B cell (primary cell): ENCODE results near the gene SH3BP2. TPM values are rescaled to one million over a fixed set of nuclear protein-coding genes. Genes with fewer than 3 reads are reported as not detected.

Experiments used
- ATAC-seq: fragments of 200-7000 bp; cut with Tn5 transposase; one replicate; pipeline ENCODE4 v1.10.0; 2021; ENCODE audit warnings: low read depth, mild to moderate bottlenecking, moderate number of reproducible peaks, moderate library complexity
- CTCF ChIA-PET: fragments of 350-600 bp; sonication (Branson Sonifier 250); formaldehyde crosslinking; loops from one replicate; lab custom pipeline; 2021; ENCODE audit warnings: antibody characterized with exemption, inconsistent platforms; lab: Charles Lee
- POLR2A ChIA-PET: fragments of 350-600 bp; sonication (Branson Sonifier 250); formaldehyde crosslinking; loops from one replicate; lab custom pipeline; 2021; ENCODE audit warnings: antibody characterized with exemption; lab: Charles Lee
- DNase-seq: peaks from one replicate; pipeline ENCODE4 v3.0.0; 2013
- H2AFZ ChIP-seq: 2 replicates; pipeline ENCODE4 v1.6.1; 2012; ENCODE audit warnings: mild to moderate bottlenecking, low read depth, low read length; ENCODE audit not compliant: insufficient read depth, poor library complexity, severe bottlenecking
- H3K27ac ChIP-seq, 2 donors: 1 replicate in 1 of 2; 2 replicates in 1 of 2; pipeline ENCODE4 v1.5.1; 2012 to 2013; ENCODE audit warnings: low read length in 2 of 2, mild to moderate bottlenecking in 2 of 2, moderate library complexity in 1 of 2
- H3K27me3 ChIP-seq, 4 experiments: fragments of 200-600 bp in 1 of 4; sonication (generic) in 1 of 4; replicated peaks in 1 of 4; 1 replicate in 2 of 4; 2 replicates in 2 of 4; pipeline versions ENCODE4 v1.6.1 to v1.7.0; 2013 to 2016; ENCODE audit warnings: low read length in 3 of 4, mild to moderate bottlenecking in 2 of 4, mixed read lengths in 1 of 4, moderate library complexity in 1 of 4; ENCODE audit not compliant: insufficient read depth in 4 of 4, control insufficient read depth in 3 of 4; ENCODE audit errors: control extremely low read depth in 1 of 4
- H3K36me3 ChIP-seq, 2 experiments: replicated peaks in 1 of 2; 1 replicate in 1 of 2; 2 replicates in 1 of 2; pipeline versions ENCODE4 v1.6.1 to v1.7.1; 2013; ENCODE audit warnings: low read length in 1 of 2; ENCODE audit not compliant: insufficient read depth in 2 of 2, control insufficient read depth in 1 of 2; ENCODE audit errors: control extremely low read depth in 1 of 2, extremely low read depth in 1 of 2
- H3K4me1 ChIP-seq, 2 donors: fragments of 200-600 bp in 1 of 2; sonication (generic) in 1 of 2; 1 replicate in 1 of 2; 2 replicates in 1 of 2; pipeline versions ENCODE4 v1.5.1 to v1.6.1; 2013 to 2017; ENCODE audit warnings: low read length in 2 of 2; ENCODE audit not compliant: control insufficient read depth in 2 of 2, insufficient read depth in 2 of 2
- H3K4me2 ChIP-seq: replicated peaks from 2 replicates; pipeline ENCODE3; 2012; ENCODE audit warnings: mild to moderate bottlenecking, low read depth, low read length; ENCODE audit not compliant: poor library complexity, severe bottlenecking
- H3K4me3 ChIP-seq, 5 experiments: fragments of 200-600 bp in 1 of 5; sonication (generic) in 1 of 5; 1 replicate in 3 of 5; 2 replicates in 2 of 5; pipeline versions ENCODE4 v1.5.1 to v1.7.0; 2011 to 2016; ENCODE audit warnings: low read length in 4 of 5, mild to moderate bottlenecking in 4 of 5, low read depth in 2 of 5, control low read depth in 1 of 5, moderate library complexity in 1 of 5; ENCODE audit not compliant: insufficient read depth in 1 of 5; ENCODE audit errors: control extremely low read depth in 1 of 5, extremely low read depth in 1 of 5
- H3K79me2 ChIP-seq: fragments of 200-600 bp; sonication (generic); one replicate; pipeline ENCODE4 v1.6.0; 2016; ENCODE audit warnings: low read length; ENCODE audit not compliant: control insufficient read depth, insufficient read depth
- H3K9ac ChIP-seq: fragments of 200-600 bp; sonication (generic); 2 replicates; pipeline ENCODE4 v1.6.1; 2017; ENCODE audit warnings: mild to moderate bottlenecking, low read length, moderate library complexity
- H3K9me3 ChIP-seq, 3 donors: one replicate each; pipeline versions ENCODE4 v1.6.1 to v1.7.1; 2013; ENCODE audit warnings: low read length in 2 of 3; ENCODE audit not compliant: control insufficient read depth in 2 of 3, insufficient read depth in 1 of 3; ENCODE audit errors: control extremely low read depth in 1 of 3
- H4K20me1 ChIP-seq: 2 replicates; pipeline ENCODE4 v1.6.0; 2012; ENCODE audit warnings: mild to moderate bottlenecking, low read length; ENCODE audit not compliant: insufficient read depth, control insufficient read depth, poor library complexity, severe bottlenecking
- H3K27ac Mint-ChIP-seq: one replicate; pipeline ENCODE4 v1.8.0; 2021; ENCODE audit warnings: mixed read lengths
- H3K27me3 Mint-ChIP-seq: one replicate; pipeline ENCODE4 v1.8.0; 2021; ENCODE audit warnings: mixed read lengths
- H3K4me1 Mint-ChIP-seq: one replicate; pipeline ENCODE4 v1.8.0; 2021; ENCODE audit warnings: mixed read lengths
- H3K4me3 Mint-ChIP-seq: one replicate; pipeline ENCODE4 v1.8.0; 2021; ENCODE audit warnings: mixed read lengths
- H3K9me3 Mint-ChIP-seq: one replicate; pipeline ENCODE4 v1.8.0; 2022; ENCODE audit warnings: mixed read lengths; ENCODE audit not compliant: insufficient read depth
- EZH2 ChIP-seq: IDR thresholded peaks from 2 replicates; pipeline ENCODE4 v1.6.1; 2012; ENCODE audit warnings: borderline replicate concordance, low read depth, mild to moderate bottlenecking, moderate library complexity, low read length; ENCODE audit not compliant: insufficient read depth, poor library complexity, severe bottlenecking
- WGBS: methylation state at CpG from one replicate; pipeline ENCODE4 v1.1.5; 2013; ENCODE audit warnings: missing lambda C conversion rate; ENCODE audit not compliant: insufficient coverage; 5-methylcytosine and 5-hydroxymethylcytosine counted together
- intact Hi-C: fragments of 100-400 bp; cut with micrococcal nuclease; formaldehyde crosslinking; loops from one replicate; pipeline ENCODE4 v1.10.0; 2022
- polyA plus RNA-seq: library from polyadenylated mRNA; depleted of rRNA; stranded (reverse); fragments of >200 nt; gene quantifications from 2 replicates; pipeline ENCODE4 v1.2.3, GENCODE V29; 2012
- total RNA-seq, 2 donors: library from RNA; stranded (reverse); fragments of 120-200 nt in 1 of 2; gene quantifications; 1 replicate in 1 of 2; 2 replicates in 1 of 2; pipeline versions ENCODE4 v1.2.3 to v1.2.4, GENCODE V29; 2013 to 2022
- TF ChIP-seq, protein P1 (sequence below): fragments of 200-600 bp; IDR thresholded peaks from one replicate; pipeline ENCODE4 v1.8.0; 2022; ENCODE audit warnings: antibody characterized with exemption, mild to moderate bottlenecking

Gene SH3BP2
- total and polyA plus RNA-seq, 2 donors (not counting 1 experiment from before 2014, with no cell fraction given): 30.8 to 219 TPM

DNA sequence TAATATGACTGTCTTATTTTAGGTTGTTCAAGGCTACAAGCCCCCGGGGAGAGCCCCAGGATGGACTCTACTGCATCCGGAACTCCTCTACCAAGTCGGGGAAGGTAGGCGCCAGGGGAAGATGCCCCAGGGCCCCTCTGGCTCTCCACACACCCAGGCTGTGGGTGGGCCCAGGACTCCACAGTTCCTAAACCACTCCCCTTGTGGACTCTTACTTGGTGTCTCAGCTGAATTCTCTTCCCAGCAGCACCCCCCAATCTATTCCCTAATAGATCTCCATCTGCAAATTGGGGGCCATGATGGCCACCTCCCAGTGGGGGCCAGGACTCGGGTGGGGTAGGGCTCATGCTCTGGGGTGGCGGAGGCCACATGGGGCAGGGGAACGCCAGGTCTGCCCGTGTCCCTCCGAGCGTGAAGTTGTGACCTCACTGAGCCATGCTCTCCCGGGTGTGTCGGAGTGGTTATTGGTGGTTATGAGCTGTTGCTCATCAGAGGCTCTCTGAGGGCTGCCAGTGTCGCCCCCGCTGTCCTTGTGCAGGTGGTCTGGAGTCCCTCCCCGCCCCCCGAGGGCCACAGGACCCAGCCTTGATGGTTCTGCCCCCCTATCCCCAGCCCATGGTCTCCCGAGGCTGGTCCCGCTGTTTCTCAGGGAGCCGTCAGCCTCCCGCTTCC is 39.6 kb downstream of the SH3BP2 start:
- Mint-ChIP-seq H3K4me3 (peak overlapping the region; percentile 74), H3K4me1 (peaks cover 53% of the 10 kb centered on the region), H3K27me3 (no peaks in the 10 kb centered on the region), H3K9me3 (no peaks in the 10 kb centered on the region), H3K27ac (peak overlapping the region; percentile 91)
- intact Hi-C loops: no loop called here
- Histone ChIP-seq H4K20me1 (peaks cover 60% of the 10 kb centered on the region), H3K9me3 (no peaks in the 10 kb centered on the region), H3K4me2 (peak overlapping the region; percentile 70), H3K36me3 (peaks cover 3 to 70% of the 10 kb centered on the region in 2 experiments), H3K27me3 (no peaks in the 10 kb centered on the region), H3K4me1 (peaks cover 59 to 60% of the 10 kb centered on the region in 2 donors), H2AFZ (no peak overlapping the region), H3K79me2 (peaks cover 8% of the 10 kb centered on the region), H3K9ac (peak overlapping the region; percentile 23), H3K27ac (peak overlapping the region; percentile 64 to 75), H3K4me3 (no peak overlapping the region)
- ATAC-seq (peak; percentile 77), DNase-seq (peak; percentile 91)
- ChIA-PET POLR2A (interaction anchor here (0.8 to 1.2 kb wide), 5 partner anchors 11 to 20 kb away, joined by 3 to 6 read pairs (median 4); partner anchors contain the start of gene ADD1), CTCF (interaction anchor here (1.0 kb wide), 2 partner anchors 9 to 29 kb away, joined by 3 read pairs; no protein-coding TSS in a partner anchor)
- TF ChIP-seq, protein P1, sequence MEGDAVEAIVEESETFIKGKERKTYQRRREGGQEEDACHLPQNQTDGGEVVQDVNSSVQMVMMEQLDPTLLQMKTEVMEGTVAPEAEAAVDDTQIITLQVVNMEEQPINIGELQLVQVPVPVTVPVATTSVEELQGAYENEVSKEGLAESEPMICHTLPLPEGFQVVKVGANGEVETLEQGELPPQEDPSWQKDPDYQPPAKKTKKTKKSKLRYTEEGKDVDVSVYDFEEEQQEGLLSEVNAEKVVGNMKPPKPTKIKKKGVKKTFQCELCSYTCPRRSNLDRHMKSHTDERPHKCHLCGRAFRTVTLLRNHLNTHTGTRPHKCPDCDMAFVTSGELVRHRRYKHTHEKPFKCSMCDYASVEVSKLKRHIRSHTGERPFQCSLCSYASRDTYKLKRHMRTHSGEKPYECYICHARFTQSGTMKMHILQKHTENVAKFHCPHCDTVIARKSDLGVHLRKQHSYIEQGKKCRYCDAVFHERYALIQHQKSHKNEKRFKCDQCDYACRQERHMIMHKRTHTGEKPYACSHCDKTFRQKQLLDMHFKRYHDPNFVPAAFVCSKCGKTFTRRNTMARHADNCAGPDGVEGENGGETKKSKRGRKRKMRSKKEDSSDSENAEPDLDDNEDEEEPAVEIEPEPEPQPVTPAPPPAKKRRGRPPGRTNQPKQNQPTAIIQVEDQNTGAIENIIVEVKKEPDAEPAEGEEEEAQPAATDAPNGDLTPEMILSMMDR: no peak
- no peak for TF ChIP-seq EZH2
- 16% methylated on average over 15 of the region's 20 CpGs for WGBS
